GM12872 (cell line): Measurements from ENCODE around the gene PCP4L1.

Experiments
- TF ChIP-seq, protein P1 (sequence below): IDR thresholded peaks from 3 replicates; pipeline ENCODE4 v1.5.1; 2011; ENCODE audit warnings: low read depth, mild to moderate bottlenecking, low read length, moderate library complexity; ENCODE audit not compliant: insufficient read depth

Gene PCP4L1

DNA sequence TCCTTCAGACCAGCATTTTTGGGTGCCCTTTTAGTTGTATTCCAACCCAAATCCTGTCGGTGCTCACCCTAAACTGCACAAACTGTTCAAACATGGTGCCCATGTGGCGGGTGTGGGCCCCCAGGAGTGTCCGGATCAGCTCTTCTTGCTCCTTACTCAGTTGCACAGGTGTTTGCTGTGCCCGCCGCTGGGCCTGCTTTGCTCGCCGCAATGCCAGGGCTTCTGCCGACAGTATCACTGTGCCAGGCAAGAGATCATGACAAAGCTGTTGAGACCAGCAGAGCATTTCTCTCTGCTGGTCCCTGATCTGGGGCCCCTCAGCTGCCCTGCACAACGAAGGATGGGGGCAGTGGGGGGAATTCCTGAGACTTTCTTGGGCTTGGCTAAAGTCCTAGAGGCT lies 25.4 kb upstream of the PCP4L1 start:
- TF ChIP-seq, protein P1, sequence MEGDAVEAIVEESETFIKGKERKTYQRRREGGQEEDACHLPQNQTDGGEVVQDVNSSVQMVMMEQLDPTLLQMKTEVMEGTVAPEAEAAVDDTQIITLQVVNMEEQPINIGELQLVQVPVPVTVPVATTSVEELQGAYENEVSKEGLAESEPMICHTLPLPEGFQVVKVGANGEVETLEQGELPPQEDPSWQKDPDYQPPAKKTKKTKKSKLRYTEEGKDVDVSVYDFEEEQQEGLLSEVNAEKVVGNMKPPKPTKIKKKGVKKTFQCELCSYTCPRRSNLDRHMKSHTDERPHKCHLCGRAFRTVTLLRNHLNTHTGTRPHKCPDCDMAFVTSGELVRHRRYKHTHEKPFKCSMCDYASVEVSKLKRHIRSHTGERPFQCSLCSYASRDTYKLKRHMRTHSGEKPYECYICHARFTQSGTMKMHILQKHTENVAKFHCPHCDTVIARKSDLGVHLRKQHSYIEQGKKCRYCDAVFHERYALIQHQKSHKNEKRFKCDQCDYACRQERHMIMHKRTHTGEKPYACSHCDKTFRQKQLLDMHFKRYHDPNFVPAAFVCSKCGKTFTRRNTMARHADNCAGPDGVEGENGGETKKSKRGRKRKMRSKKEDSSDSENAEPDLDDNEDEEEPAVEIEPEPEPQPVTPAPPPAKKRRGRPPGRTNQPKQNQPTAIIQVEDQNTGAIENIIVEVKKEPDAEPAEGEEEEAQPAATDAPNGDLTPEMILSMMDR = no peak

DNA sequence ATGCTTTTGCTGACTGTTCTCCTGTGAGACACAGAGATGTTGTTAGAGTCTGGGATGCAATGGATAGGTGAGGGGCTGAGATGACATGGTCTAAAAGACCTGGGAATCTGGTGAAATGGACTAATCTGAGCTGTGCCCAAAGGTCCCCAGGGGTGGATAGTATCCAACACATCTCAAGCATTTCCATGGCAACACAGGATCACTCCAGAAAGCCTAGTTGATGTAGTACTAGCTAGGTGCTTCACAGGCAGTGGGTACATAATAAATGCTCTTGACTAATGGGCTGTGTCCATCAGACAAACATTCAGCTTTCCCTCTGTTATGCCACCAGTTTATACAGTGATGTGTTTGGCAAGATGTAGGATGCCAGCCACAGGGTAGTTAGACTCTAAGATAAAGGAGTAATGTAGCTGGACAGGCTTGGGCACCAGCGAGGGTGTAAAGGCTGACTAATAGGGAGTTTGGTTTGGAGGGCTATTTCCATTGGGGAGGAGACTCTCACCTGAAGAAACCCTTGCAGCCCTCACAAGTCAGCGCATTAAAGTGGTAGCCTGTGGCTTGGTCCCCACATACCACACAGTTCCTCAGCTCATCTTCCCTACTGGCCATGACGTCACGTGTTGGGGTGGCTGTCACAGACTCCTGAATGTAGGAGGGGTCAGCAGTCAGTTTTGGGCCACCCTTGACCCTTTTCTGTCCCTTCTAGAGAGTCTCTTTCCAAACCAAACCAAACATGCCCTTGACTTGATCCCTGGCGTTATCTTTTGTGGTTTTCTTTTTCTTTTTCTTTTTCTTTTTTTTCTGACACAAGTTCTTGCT lies 22.4 kb upstream of the PCP4L1 start:
- TF ChIP-seq, protein P1 = no peak

DNA sequence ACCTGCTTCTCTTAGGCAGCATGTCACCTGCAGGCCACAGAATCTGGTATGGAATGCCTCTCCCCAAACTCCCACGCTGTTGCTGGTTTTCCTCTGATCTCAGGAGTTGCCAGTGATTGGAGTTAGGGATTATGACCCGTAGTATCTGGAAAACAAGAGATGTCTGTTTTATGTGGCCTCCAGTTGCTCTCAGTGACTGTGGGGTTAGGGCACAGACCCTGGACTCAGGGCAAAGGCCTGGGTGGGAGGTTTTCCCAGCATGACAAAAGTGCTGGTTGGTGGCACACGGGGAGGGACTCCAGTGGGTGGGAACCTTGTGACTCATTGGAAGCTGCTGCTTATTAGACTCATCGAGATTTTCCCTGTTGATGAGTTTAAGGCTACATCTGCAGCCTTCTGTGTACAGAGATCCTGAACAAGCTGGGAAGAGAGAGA lies 20.5 kb upstream of the PCP4L1 start, which contains the start of gene NR1I3:
Gene NR1I3, minus strand, starts transcription at position 165 of the 435 bp plus-strand sequence. CDS start 1,638 bp downstream, outside the sequence.
- TF ChIP-seq, protein P1 = no peak

DNA sequence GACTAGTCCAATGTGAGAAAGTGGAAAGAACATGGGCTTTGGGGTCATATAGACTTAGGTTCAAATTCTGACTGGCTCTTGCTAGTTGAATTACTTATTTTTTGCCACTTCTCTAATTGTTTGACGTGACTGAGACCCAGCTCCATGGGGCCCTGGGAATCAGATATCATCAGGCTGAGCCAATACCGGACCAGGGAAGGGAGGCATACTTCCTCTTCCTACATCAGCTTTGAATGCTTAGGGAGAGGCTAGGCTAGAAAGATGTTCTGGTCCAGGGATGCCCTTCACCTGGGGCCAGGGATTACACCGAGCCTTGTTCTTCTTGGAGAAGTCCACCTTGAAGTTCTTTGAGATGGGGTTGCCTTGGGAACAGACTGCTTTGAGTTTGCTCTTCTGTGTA lies 16.9 kb upstream of the PCP4L1 start:
- TF ChIP-seq, protein P1 = no peak

DNA sequence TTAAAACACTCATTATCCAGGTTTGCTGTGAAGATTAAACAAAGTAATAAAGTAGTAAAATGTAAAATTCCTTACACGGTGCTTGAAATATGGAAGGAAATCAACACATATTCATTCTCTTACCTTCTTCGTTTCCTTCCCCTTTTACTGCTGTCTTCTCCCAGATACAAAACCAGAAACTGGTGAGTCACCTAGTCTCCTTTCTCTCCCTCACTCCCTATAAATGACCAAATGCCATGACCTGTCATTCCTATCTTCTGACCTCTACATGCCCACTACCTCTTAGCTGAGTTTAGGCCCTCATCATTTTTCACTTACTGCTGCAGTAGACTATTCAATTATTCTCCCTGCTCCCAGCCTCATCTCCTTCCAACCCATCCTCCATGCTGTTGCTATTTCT lies 16.2 kb upstream of the PCP4L1 start:
- TF ChIP-seq, protein P1 = no peak

DNA sequence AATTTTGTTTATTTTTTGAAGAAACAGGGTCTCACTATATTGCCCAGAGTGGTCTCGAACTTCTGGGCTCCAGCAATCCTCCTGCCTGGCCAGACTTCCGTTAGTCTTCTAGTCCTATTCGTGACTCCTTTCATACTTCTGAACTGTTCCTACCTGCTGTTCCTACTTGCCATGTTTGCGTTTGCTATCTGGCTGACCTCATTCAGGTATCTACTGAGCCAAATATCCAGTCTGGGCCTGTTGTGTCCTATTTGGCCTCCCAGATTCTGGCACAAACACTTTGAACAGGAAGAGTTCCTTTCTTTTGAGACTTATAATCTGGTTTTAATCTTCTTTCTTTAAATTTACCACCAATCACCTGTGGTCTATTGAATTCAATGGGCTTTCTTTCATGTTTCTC lies 13.7 kb upstream of the PCP4L1 start:
- TF ChIP-seq, protein P1 = no peak

DNA sequence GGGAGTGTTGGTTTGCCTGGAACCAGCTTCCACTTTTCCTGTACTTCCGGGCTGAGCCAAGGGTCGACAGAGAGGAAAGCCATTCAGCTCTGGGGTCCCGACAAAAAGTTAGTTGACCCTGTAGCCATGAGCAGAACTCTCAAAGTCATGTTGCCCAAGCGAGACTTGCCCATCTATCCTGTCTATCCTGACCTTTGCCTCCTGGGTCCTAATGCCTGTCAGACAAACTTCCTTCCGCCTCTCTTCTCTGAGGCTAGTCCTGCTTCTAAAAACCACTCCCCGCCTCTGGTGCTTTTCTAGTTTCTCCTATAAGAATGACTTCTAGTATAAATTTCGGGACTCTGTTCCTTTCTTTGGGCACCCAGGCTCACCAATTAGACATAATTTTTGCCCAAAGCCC lies 7.7 kb upstream of the PCP4L1 start:
- TF ChIP-seq, protein P1 = no peak
